ENCODE data around the gene GPR146.

DNA sequence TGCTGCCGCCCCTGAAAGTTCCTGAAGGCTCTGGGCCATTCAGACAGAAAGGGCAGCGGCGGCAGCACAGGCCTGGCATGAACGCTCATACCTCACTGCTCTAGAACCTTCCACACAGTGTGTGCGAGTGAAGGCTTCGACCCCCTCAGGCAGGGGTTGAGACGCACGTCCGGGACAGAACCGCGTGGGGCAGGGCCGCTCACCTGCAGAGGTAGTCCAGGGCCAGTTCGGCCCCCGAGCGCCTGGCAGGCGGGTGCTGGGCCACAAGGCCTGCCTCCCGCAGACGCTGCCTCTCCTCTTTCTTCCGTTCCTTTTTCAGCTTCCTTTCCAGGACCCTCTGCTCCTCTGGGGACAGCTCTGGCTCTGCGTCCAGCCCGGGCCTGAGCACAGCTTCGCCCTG is 34.6 kb upstream of the GPR146 start:
- TF ChIP-seq, protein P1, sequence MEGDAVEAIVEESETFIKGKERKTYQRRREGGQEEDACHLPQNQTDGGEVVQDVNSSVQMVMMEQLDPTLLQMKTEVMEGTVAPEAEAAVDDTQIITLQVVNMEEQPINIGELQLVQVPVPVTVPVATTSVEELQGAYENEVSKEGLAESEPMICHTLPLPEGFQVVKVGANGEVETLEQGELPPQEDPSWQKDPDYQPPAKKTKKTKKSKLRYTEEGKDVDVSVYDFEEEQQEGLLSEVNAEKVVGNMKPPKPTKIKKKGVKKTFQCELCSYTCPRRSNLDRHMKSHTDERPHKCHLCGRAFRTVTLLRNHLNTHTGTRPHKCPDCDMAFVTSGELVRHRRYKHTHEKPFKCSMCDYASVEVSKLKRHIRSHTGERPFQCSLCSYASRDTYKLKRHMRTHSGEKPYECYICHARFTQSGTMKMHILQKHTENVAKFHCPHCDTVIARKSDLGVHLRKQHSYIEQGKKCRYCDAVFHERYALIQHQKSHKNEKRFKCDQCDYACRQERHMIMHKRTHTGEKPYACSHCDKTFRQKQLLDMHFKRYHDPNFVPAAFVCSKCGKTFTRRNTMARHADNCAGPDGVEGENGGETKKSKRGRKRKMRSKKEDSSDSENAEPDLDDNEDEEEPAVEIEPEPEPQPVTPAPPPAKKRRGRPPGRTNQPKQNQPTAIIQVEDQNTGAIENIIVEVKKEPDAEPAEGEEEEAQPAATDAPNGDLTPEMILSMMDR (IDR thresholded peaks at IDR 0.05): no peak
- TF ChIP-seq, protein P2, sequence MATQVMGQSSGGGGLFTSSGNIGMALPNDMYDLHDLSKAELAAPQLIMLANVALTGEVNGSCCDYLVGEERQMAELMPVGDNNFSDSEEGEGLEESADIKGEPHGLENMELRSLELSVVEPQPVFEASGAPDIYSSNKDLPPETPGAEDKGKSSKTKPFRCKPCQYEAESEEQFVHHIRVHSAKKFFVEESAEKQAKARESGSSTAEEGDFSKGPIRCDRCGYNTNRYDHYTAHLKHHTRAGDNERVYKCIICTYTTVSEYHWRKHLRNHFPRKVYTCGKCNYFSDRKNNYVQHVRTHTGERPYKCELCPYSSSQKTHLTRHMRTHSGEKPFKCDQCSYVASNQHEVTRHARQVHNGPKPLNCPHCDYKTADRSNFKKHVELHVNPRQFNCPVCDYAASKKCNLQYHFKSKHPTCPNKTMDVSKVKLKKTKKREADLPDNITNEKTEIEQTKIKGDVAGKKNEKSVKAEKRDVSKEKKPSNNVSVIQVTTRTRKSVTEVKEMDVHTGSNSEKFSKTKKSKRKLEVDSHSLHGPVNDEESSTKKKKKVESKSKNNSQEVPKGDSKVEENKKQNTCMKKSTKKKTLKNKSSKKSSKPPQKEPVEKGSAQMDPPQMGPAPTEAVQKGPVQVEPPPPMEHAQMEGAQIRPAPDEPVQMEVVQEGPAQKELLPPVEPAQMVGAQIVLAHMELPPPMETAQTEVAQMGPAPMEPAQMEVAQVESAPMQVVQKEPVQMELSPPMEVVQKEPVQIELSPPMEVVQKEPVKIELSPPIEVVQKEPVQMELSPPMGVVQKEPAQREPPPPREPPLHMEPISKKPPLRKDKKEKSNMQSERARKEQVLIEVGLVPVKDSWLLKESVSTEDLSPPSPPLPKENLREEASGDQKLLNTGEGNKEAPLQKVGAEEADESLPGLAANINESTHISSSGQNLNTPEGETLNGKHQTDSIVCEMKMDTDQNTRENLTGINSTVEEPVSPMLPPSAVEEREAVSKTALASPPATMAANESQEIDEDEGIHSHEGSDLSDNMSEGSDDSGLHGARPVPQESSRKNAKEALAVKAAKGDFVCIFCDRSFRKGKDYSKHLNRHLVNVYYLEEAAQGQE (IDR thresholded peaks at IDR 0.05; ENCODE audit: insufficient read depth in 1 of 2, low read depth in 2 of 2, low read length in 1 of 2): no peak
- TF ChIP-seq POLR2AphosphoS5 (IDR thresholded peaks at IDR 0.05; ENCODE audit: low read depth, low read length) (no peak), TCF7L2 (IDR thresholded peaks at IDR 0.05; ENCODE audit: low read depth, low read length) (no peak), SIN3A (IDR thresholded peaks at IDR 0.05; ENCODE audit: borderline replicate concordance, insufficient read depth, low read depth, low read length) (no peak)

Measured in Panc1 (cell line).